GM19239 (cell line): ENCODE results near the gene GPR142.
A peak's percentile ranks its signal among the peaks of the same experiment; 100 is the strongest.

Experiments used
- DNase-seq: peaks from one replicate; pipeline ENCODE4 v3.0.0; 2011; ENCODE audit warnings: low spot score; ENCODE audit not compliant: insufficient read length
- FAIRE-seq: peaks from 2 replicates; lab custom pipeline; 2011; peaks lifted over from hg19 to GRCh38; lab: Jason Lieb, UNC

GPR142 gene

GRCh38 chr17:74343526-74344284 lies 23.6 kb upstream of the GPR142 start:
- DNase-seq (no peak), FAIRE-seq (no peak)

DNA sequence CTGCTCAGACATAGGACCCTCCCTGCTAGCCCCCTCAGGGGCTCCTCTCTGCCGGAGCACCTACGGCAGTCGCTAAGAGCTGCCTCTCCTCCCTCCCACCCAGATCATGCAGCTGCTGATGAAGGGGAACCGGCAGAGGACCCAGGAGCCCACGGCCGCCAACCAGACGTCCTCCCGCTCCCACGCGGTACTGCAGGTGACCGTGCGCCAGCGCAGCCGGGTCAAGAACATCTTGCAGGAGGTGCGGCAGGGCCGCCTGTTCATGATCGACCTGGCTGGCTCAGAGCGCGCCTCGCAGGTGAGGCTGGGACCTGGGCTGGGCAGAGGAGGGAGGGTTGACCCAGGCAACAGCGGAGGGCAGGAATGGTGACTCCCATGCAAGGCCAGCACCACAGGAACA lies 22.6 kb upstream of the GPR142 start:
- DNase-seq = no peak
- FAIRE-seq = no peak

DNA sequence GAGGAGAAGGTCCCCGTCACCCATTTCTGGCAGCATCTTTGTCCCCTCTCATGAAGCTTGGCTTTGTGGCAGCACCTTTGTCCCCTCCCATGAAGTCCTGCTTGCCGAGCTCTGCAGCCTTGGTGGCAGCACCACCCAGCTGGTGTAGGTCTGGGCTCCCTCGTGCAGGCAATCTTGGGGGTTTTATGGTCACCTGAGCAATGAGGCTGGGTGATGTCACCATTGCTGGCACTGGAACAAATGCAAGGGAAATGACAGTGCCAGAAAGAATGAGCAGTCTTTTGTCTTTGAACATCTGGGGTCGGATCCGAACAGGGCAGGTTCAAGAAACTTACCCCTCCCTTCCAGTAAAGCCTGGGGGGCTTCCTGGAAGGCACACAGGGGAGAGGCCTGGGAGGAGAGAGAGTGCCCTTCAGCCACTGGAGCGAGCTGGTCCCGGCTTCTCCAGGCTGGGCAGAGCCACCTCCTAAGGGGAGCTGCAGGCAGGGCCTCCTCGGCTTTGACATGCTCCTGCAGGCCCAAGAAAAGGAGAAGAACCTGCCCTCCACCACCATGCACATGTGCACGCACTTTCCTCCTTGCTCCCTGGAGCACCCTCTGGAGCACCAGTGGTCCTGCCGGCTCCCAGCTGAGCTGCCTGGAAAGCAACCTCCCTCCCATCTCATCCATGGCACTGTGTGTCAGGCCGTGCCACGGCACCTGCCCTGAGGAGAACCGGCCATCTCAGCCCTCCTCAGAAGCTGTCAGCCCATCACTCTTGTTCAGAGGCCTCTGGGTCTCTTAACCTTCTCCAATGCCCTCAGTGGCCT lies 21.7 kb upstream of the GPR142 start:
- DNase-seq = no peak
- no peak for FAIRE-seq

- no peak for FAIRE-seq
- no peak for DNase-seq
Measured at GRCh38 chr17:74347646-74348045, 19.7 kb upstream of the GPR142 start.

GRCh38 chr17:74349120-74349519 lies 18.2 kb upstream of the GPR142 start:
- FAIRE-seq (no peak), DNase-seq (no peak)

DNA sequence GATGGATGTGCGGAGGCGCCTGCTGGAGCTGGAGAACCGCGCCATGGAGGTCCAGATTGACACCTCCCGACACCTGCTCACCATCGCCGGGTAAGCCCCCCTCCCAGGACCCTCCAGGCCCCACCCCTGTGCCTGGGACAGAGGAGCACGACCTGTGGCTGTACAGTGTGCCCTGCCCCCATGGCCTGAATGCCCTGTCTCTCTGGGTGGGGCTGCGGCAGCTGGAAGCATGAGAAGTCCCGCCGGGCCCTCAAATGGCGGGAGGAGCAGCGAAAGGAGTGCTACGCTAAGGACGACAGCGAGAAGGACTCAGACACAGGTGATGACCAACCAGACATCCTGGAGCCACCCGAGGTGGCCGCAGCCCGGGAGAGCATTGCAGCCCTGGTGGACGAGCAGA lies 16.8 kb upstream of the GPR142 start:
- DNase-seq = no peak
- FAIRE-seq = no peak

DNA sequence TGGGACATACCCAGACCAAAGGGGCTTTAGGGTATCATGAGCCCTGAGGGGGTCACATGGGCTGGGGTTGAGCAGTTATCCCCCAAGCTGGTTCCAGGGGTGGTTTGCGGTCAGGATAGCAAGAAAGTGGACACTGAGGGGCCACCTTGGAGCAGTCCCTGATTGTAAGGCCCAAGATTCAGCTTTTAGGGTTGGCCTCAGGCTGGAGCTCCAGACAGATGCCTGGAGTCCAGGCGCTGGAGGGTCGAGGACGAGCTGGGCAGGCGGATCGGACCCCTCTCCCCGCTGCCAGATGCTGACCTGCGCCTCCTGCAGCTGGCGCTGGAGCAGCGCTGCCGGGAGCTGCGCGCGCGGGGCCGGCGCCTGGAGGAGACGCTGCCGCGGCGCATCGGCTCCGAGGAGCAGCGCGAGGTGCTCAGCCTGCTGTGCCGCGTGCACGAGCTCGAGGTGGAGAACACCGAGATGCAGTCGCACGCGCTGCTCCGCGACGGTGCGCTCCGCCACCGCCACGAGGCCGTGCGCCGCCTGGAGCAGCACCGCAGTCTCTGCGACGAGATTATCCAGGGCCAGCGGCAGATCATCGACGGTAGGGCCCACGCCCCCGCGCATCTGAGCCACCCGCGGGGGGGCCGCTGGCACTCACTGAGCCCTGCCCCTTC lies 15.6 kb upstream of the GPR142 start:
- DNase-seq (no peak), FAIRE-seq (no peak)

GRCh38 chr17:74353446-74354060 lies 13.8 kb upstream of the GPR142 start:
- FAIRE-seq (no peak), DNase-seq (no peak)

GRCh38 chr17:74354123-74354522 lies 13.2 kb upstream of the GPR142 start:
- no peak for FAIRE-seq
- peak; percentile 92 for DNase-seq

DNA sequence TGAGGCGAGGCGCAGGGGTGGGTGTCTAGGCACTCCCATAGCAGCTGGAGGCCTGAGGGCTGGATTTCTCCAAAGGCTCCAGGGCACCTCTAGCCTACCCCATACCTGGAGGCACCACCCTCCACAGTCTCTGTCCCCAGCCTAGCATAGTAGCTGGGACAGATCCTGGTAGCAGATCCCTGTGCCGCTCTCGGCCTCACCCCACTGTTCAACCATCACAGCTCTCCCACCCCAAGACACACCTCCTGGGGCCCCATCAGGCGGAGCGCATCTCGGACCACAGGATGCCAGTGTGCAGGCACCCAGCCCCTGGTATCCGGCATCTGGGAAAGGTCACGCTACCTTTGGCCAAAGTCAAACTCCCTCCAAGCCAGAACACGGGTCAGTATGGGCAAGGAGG lies 12.7 kb upstream of the GPR142 start:
- FAIRE-seq = no peak
- DNase-seq = no peak

- DNase-seq (no peak), FAIRE-seq (no peak)
Measured at GRCh38 chr17:74355065-74355464, 12.2 kb upstream of the GPR142 start.

- DNase-seq (no peak), FAIRE-seq (no peak)
Measured at GRCh38 chr17:74356646-74357465, 10.4 kb upstream of the GPR142 start.

- DNase-seq = no peak
- no peak for FAIRE-seq
Measured at GRCh38 chr17:74357466-74357809, 9.9 kb upstream of the GPR142 start.

DNA sequence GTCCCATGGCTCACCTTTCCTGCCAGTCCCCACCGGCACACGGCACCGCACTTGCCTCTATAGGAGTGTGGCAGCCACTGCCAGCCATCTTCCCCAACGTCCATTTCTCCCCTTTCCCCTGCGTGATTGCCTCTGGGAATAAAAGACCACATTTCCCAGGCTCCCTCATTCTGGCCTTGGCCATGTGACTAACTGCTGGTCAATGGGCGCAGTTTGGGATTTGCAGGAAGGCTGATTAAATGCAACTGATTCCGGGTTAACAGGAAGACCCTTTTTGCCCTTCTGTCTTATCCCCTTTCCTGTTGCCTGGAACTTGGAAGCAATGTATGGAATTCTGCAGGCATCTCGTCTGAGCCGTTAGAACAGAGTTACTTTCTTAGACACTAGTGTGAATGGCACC lies 8.6 kb upstream of the GPR142 start:
- no peak for FAIRE-seq
- DNase-seq = no peak

DNA sequence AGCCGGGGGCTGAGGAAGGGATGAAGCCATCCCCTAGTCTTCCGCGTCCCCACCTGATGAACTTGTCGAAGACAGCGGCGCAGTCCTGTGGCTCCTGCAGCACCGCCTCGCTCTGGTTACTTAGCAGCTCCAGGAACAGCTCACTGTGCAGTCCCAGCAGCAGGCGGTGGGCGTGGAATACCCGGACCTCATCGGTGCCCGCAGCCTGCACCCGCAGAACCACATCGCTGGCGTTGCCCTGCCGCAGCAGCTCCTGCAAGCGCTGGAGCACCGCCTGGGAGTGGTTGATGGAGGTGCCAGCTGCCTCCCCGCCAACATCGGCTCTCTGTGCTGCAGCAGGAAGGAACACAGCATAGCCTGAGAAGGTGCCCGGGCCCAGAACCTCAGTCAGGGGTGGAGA lies 7.4 kb upstream of the GPR142 start:
- FAIRE-seq (no peak), DNase-seq (no peak)

- DNase-seq (no peak), FAIRE-seq (no peak)
Measured at GRCh38 chr17:74360899-74361229, 6.4 kb upstream of the GPR142 start.

DNA sequence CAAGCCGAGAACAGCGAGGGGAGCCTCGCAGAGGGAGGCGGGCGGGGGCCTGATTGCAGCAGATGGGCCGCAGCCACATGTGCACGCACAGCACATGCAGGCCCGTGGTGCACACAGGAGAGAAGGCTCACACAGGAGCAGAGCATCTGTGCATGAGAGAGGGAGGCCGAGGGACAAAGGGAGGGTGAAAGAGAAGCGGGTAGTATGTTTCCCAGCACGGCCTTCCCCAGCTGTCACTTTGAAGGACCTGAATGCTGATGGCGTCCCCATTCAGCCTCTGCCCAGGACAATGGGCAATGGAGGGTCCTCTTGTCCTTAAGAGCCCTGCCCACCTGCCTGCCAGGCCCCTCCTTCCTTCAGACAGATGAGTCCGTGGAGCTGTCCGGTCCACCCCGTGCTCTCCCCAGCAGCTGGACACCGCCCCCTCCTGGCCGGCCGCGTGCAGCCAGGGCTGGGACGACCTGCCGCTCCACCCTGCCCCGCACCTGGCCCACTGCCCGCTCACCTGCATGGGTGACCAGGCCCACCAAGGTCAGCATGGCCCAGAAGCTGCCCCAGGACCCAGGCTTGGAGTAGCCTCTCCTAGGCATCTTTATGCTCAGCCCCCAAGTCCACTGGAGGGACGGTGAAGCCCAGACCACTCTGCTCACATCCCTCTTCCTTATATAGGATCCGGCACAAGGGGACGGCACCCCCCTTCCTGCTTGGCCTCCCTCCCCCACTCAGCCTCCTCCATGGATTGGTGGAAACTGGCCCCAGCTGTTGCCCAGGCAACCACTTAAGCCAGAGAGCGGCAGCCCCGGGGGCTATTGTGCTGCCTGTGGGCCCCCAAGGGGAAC lies 5.9 kb upstream of the GPR142 start, which contains the start of gene BTBD17:
Gene BTBD17, minus strand, starts transcription at position 639 of the 839 bp plus-strand sequence. Its CDS starts 49 bp downstream, at position 590.
- DNase-seq = no peak
- no peak for FAIRE-seq

DNA sequence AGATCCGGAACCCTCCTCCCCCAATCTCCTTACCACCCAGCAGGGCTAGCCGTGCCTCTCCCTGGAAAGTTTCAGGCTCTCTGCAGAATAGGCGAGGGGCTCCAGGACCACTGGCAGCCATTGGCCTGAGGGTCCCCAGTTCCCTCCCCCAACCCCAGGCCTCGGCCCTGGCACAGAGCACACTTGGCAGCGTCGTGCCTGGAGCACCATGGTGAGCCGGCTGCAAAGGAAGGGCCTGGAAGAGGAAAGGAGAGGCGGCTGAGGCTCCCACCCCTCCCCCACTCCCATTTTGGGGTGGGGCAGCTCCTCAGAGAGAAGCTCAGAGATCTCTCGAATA lies 5.3 kb upstream of the GPR142 start:
- FAIRE-seq (no peak), DNase-seq (no peak)

GRCh38 chr17:74362810-74363498 lies 4.4 kb upstream of the GPR142 start:
- no peak for FAIRE-seq
- no peak for DNase-seq
